ENCODE data around the gene PSTPIP1.

PSTPIP1 gene

DNA sequence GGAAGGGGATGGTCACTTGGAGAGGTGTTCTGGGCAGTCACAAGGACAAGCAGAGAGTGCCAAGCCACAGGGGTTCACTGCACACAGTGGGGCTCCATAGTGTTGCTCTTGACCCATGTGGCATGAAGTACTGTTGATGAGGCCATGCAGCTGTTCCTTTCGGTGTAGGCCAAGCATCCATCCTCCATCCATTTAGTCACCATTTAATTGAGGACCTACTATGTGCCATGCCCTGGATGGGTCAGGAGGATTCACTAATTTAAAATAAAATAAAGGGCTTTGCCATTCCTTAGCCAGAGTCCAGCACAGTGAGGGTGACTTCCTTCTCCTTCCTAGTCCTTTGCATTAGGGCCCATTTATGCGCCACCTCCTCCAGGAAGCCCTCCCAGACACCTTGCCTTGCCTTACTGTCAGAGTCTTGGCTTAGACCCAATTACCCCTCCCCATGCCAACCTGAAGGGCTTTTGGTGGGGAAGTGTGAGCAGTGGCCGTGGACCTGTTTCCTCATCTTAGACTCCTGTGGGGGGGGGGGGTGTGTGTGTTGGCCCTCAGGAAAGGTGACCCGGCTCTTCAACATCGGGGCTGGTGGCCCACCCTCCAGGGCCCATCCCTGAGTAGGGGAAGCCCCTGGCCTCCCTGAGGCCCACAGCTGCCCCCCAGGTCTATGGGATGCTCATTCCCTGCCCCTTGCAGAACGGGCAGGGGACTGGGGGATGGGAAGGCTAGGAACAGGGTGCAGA, 25.6 kb downstream of the PSTPIP1 start:
- no peak for DNase-seq

DNA sequence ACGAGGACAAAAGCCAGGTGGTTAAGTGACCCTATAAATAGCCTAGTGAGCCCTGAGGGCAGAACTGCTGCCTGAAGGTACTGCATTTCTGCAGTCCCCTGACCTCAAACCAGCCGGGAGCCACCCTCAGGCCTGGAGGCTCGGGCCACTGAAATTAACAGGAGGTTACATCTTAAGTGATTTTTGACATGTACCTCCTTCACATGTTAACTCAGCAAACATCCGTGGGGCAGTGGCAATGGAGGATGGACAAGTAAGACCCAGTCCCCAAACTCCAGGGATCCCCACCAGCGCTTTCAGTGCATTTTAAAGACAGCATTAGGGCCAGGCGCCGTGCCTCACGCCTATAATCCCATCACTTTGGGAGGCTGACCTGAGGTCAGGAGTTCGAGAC, 26.2 kb downstream of the PSTPIP1 start:
- no peak for DNase-seq

DNA sequence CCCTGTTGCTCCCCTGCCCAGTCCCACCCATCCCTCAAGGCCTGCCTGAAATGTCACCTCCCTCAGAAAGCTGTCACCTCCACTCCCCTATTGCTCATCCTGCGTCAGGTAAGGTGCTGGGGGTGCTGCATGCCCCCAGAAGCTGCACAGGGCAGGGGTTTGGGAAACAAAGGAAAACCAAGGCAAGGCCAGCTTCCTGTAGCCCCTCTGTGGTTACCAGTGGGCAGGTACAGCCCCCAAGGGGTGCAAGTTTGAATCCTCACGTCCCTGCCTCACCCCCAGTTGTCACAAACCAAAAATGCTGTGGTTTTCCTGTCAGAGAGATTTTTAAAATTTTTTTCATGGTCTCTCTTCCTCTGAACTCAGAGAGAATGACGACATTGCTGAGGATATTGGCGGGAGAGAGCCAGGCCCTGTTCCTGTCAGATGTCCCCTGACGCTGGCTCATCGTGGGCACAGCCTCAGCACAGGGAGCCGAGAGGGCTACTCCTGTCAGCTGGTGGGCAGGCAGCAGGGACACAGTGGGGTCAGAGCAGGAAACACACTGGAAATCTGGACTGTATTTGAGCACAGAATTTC, 27.0 kb downstream of the PSTPIP1 start:
- DNase-seq: peak; percentile 19

DNA sequence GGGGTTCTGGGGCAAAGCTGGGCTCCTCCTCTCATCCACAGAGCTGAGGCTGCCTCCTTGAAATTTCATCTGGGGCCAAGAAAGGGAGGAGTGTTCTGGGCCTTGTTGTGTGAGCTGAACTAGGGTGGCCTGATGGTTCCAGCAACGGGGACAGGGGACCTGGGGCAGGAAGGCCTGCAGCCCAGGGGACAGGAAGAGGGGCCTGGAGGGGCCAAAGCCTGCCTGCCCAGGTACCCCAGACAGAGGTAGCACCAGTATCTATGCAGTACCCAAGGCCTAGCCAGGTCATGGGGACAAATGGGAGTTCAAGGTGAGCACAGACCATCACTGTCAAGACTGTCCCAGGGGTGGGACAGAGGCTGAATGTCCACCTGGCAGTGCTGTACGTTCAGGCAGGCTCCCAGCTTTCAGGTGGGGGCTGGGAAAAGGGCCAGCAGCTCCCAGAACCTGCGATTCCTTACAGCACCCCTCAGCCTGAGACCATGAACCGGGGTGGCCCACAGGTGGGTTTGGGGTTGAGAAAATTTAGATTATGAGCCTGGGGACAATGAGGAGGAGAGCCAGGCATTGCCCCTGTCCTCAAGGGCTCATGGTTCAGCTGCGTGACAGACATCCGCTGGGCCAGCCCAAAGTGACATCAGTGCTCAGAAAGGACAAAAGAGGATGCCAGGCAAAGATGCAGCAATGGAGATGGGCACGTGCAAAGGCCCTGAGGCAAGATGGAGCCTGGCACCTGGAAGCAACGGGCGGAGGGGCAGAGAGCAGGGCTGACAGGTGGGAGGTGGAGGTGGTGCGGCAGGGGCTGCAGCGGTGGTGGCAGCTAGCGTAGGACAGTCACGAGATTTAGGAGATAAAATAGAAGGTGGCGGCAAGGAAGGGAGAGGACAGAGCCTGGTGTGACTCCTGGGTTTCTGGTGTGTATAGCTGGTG, 28.0 kb downstream of the PSTPIP1 start:
- DNase-seq: no peak

DNA sequence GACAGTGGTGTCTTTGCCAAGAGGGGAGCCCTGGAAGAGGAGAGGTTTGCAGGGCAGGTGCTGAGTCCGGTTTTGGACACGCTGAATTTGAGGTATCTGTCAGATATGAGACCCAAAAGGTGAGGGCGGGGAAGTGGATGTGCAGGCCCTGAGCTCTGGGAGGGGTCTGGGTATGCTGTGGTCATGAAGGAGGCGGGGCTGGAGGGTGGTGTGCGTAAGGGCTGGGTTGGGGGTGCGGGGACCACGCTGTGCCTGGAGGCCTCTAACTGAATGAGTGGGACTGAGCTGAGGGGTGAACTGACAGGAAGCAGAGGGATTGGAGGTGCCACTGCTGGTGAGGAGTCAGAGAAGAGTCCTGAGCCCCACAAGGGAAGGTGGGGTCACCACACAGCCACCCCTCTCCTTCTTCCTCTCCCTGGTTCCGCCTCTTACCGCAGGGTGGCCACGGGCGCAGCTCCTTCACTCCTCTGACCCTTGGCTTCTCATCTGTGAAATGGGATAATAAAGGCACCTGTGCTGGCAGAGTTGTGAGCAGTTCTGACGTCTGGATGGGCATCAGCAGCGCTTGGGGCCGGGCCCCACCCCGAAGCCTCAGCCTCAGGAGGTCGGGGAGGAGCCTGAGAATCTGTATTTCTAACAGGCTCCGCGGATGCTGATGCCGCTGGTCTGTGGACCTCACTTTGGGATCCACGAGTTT, 28.8 kb downstream of the PSTPIP1 start:
- peak; percentile 27 for DNase-seq

DNA sequence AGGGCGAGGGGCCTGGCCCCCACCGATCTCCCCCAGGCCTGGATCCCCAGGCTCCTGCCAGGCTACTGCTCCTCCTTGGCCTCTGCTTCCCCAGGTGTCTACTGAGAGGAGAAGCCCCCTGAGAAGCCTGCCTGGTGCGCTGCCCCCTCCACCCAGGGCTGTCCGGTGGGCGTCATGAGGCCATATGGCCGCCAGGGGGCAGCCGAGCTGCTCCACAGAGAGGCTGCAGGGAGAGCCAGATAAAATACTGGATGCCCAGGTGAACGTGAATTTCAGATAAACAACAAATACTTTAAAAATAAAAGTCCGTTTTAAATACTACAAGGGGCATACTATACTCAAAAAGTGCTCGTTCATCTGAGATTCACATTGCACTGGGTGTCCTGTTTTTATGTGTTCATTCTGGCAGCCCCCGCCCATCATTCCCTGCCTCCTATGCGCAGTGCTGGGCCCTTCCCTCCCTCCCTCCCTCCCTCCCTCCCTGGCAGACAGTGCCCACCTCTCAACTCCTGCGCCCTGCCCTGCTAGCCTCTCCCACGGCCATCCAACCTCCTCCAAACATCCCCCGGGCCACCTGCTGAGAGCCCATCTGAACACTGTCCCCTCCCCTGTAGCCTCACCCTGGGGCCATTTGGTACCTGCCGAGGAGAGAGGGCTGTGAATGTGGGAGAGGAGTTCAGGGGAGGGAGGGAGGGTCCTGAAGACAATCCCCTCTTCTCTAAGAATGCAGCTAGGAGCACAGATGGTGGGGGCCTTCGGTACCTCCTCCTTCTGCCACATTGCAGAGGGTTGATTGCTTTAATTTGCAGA, 29.6 kb downstream of the PSTPIP1 start:
- peak; percentile 49 for DNase-seq

DNA sequence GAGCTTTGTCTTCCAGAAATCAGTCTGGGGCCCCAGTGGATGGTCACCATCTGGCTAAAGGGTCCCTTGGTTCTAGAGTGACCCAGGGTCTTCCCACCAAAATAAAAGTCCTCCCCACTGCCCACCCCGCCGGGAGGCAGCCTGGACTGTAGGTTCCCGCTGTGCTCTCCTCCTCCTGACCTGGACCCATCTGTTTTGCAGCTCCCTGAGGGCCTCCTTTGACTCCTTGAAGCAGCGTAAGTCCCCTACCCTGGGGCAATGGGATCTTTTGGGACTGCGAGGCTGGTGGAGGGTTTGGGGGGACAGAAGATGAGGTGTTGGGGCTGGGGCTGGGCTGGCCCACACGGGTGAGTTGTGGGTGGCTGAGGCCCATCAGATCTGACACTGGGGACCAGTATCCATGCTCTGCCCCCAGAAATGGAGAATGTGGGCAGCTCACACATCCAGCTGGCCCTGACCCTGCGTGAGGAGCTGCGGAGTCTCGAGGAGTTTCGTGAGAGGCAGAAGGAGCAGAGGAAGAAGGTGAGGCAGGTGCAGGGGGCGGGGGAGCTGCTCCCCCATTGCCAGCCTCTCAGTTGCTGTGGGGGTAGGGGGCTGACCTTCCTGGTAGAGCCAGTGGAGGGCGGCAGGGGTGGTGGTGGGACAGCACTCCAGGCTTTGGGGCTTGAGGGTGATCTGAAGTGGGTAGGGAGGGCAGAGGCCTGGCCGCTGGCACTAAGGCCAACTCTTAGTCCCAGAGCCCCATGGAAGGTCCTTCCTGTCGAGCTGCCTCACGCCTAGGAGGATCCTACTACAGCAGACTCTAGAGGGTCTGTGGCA, 30.4 kb downstream of the PSTPIP1 start:
- DNase-seq: no peak

DNA sequence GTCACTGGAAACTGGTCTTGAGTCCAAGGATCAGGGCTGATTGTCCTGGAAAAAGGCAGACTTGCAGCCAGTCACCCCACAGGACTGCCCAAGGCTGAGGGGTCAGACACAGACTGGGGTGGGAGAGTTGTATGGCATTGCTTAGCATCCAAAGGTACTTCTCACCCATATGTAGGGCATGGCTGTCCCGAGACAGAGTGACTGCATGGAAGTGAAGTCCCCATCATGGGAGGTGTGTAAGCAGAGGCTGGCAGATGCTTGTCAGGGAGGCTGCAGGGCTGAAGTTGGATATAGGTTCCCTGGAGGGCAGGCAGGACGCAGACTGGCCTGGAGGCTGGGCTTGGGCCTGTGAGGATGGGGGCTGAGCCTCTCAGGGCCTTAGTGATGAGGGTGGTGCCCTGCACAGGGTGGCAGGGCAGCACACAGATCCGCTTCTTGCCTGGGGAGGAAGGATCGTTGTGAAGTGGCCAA, 31.1 kb downstream of the PSTPIP1 start:
- DNase-seq: no peak

DNA sequence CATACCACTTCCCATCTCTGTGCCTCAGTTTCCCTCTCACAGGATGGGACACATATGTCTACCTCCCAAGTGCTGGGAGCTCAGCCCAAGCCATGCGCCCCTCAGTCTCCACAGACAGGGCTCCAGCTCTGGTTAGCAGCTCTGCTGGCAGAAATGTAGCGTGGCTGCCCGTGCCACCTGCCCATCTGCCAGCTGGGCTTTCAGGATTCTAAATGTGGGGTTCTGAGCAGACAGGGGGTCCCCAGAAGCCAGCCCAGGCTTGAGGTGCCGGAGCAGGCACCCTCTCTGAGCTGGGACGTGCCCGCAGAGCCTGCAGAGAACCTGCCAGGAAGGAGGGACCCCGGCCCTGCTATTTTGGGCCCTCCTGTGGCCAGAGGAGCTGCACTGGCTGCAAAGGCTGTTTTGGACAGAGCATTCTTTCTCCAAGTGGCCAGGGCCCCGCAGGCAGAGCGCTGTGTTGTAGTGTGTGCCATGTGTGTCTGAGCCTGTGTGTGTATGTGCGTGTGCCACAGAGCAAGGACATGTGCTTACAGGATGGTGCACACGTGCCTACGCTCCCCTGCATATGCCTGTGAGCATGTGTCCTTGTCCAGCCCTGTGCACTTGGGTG, 31.7 kb downstream of the PSTPIP1 start:
- DNase-seq: no peak

DNA sequence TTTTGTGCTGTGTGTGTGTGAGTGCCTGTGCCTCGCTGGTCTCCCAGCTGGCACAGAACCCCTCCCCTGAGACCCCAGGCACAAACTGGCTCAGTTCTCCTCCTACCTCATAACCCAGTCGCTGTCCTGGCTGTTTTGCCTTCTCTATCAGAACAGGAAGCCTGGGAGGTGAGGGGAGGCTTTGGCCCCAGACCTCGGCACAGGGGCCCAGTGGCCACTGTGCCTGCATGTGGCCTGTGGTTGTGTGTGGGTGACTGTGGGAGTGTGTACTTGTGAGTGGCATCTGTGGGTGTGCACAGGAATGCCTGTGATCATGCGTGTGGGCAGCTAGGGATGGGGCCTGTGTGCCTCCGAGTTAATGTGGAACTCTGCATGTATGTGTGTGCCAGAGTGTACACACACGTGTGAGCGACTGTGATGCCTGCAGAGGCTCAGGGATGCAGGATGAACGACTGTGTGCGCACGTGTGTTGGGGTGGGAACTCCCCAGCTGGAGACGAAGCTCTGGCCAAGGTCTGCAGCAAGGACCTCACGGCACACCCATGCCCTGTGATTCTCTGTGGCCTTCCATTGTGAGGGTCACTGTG, 32.3 kb downstream of the PSTPIP1 start:
- no peak for DNase-seq

DNA sequence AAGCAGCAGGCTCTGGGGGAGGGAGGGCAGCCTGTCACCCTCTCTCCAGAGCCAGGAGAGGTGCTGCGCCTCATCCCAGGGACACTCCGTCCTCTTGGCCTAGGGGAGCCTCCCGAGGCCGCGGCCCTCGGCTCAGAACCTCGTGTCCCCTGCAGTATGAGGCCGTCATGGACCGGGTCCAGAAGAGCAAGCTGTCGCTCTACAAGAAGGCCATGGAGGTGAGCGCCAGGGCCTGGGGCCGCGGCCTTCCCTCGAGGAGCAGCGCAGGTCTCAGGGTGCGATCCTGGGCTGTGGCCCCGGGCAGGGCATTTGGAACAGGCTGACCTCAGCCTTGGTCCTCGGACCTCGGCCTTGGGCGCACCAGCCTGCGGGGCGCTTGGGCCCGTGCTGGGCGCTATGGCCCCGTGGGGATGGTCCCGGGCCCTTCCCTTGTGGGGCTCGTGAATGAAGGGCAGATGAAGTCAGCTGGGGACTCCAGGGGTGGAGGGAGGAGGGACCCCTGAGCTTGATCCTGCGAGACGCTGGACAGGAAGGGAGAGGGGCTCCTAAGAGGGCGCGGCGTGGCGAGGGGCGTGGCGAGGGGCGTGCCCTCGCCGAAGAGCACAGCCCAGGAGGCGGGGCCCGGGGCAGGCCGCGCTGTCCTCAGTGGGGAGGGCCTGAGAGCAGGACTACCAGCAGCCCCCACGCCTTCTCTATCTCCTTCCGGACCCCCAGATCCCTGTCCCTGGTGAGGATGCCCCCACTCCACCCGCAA, 32.9 kb downstream of the PSTPIP1 start:
- no peak for DNase-seq

DNA sequence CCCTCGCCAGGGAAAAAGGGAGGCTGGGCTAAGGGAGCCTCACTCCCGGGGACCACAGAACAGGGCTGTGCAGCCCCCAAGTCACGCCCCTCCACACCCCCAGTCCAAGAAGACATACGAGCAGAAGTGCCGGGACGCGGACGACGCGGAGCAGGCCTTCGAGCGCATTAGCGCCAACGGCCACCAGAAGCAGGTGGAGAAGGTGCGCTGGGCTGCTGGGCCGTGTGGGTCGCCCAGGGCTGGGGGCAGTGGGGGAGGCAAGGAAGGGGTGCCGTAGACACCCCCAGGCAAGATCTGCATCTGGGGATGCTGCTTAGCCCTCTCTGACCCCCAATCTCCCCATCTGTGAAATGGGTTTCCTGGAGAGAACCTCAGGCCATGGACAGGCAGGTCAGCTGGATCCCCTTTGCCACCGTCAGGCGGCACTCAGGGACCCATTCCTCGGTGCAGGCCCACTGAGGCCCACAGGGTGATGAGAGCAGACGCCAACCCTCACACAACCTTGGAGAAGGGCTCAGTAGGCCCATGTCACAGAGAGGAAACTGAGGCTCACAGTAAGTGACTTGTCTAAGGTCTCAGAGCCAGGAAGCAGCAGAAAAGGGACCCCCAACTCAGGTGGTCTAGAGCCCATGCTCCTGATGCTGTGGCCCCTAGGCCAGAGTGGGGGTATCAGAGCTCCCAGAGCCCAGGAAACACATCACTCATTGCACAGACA, 33.7 kb downstream of the PSTPIP1 start:
- no peak for DNase-seq

DNA sequence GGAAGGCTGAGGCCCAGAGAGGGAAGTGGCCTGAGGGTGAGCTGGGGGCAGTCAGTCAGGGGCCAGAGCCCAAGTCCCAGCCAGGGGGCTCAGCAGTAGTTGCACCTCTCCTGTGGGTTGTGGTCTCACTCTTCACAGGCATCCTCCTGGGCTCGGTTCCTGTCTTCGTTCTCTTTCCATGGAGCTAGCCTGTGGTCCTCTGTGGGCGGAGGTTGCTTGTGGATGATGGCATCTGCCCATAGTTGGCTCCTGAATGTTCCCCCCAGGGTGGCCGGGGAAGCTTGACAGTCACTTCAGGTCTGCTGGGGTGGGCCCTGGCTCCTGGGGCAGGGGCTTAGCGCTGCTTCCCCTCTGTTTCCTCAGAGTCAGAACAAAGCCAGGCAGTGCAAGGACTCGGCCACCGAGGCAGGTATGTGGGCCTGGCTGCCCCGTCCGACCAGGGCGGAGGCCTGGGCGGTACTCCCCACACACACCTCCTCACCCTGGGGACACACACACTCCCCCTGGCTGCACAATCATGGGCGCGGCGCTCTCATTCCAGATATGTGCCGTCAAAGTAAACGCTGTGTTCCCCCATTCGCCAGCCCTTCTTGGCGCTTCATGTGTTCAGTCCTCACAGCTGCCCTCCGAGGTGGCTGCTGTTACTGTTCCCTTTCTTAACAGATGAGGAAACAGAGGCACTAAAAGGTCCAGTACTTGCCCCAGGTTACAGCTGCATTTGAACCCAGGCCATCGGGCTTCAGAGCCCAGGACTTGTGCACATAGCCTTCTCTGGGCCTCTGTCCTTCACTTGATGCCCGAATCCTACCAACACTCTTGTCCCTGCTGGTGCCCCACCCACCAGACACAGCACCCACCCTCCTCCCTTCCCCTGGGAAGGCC, 34.5 kb downstream of the PSTPIP1 start:
- no peak for DNase-seq

DNA sequence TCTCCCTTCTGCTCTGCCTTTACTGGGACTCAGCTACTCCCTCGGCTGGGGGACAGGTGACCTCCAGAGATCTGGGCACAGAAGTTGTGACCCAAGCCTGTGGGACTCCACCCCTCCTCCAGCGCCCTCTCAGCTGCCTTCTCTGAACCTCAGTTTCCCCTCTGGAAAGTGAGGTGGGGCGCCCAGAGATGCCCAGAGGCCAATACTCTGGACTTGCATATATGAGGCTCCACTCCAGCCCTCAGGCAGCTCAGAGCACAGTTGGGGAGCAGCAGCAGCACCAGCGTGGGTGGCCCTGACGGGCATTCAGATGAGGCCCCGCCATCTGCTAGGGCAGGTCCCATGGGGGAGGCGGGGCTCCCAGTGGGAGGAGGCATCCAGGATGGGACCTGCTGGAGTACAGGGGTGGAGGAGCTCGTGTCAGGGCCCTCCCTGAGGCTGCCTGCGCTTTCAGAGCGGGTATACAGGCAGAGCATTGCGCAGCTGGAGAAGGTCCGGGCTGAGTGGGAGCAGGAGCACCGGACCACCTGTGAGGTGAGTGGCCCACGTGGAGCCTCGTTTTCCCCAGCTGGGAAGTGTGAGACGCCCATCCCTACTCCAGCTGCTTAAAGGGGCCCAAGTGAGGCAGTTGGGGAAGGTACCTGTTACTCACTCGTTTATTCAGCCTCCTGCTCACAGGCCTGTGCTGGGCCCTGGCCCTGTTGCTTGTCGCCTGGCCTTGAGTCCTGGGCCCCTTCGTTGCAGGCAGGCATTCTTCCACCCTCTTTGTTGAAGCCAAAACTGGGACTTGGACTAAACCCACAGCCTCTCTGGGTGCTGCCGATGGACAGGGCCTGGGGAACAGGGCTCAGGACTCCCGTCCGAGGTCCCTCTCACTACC, 35.4 kb downstream of the PSTPIP1 start:
- no peak for DNase-seq

DNA sequence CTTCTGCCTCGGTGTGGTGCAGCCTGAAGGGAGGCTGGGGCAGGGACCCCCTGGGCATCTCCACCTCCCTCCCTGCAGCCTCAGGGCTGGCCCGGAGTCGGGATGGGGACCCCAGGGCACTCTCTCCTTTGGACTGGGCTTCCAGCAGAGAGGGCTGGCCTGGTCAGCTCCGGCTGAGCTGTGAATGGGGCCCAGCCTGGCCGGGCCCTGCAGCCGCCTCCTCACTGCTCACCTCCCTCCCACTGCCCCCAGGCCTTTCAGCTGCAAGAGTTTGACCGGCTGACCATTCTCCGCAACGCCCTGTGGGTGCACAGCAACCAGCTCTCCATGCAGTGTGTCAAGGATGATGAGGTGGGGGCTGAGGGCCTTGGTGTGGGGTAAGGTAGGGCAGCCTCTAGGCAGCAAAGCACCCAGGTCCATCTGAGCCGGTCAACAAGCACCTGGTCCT, 36.0 kb downstream of the PSTPIP1 start:
- no peak for DNase-seq

DNA sequence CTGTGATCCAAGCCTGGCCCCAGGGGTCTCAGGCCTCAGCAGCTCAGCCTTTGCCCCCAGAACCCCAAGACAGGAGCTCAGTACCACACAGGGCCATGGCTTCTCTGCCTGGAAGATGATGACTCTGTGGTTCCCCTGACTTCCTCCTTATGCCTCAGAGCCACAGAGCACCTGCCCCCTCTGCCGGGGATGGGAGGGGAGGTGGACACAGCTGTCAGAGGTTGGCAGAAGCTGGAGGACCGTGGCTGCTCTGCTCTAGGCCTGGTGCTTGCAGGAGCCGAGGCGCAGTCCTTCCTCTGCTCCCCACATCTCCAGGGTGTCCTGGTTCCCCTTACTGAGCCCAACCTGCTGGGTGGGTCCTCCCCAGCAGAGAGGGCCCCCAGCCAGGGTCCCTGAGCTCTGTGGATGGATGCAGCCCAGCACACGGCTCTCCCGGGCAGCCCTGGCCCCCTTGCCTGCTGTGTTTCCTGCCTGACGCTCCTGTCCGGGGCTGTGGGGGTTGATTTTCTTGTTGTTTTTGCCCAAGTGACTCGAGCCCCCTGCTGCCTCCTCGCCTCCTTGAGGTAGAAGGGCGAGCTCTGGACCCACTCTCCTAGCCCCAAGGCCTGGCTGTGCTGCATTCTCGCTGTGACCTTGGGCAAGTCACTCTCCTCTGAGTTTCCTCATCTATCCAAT, 36.6 kb downstream of the PSTPIP1 start:
- DNase-seq: no peak

Measured in activated gamma-delta T cell (primary cell).